Smooth muscle cell (in vitro differentiated cells): ENCODE measurements around the gene ADAMTS6. TPM values are rescaled to one million over a fixed set of nuclear protein-coding genes. Genes with fewer than 3 reads are reported as not detected.

Experiments
- DNase-seq: peaks from one replicate; lab custom pipeline; 2025; ENCODE audit not compliant: unreplicated experiment; lab: John Stamatoyannopoulos, UW
- H2AFZ ChIP-seq: fragments of 200-600 bp; sonication (generic); 2 replicates; pipeline ENCODE4 v1.6.0; 2016; ENCODE audit warnings: antibody characterized with exemption, low read depth, mild to moderate bottlenecking
- H3F3A ChIP-seq: fragments of 200-600 bp; sonication (generic); 2 replicates; pipeline ENCODE4 v1.6.0; 2017; ENCODE audit warnings: antibody characterized with exemption, low read depth
- H3K27ac ChIP-seq: fragments of 200-600 bp; sonication (generic); 2 replicates; pipeline ENCODE4 v1.5.1; 2016; ENCODE audit warnings: low read depth, mild to moderate bottlenecking
- H3K27me3 ChIP-seq: fragments of 200-600 bp; sonication (generic); 2 replicates; pipeline ENCODE4 v1.6.1; 2016; ENCODE audit warnings: low read depth, mild to moderate bottlenecking
- H3K36me3 ChIP-seq: fragments of 200-600 bp; sonication (generic); 2 replicates; pipeline ENCODE4 v1.5.1; 2016; ENCODE audit warnings: low read depth
- H3K4me1 ChIP-seq: fragments of 200-600 bp; sonication (generic); 2 replicates; pipeline ENCODE4 v1.5.1; 2016; ENCODE audit warnings: low read depth
- H3K4me2 ChIP-seq: fragments of 200-600 bp; sonication (generic); 2 replicates; pipeline ENCODE4 v1.6.0; 2016; ENCODE audit warnings: mild to moderate bottlenecking
- H3K4me3 ChIP-seq: fragments of 200-600 bp; sonication (generic); 2 replicates; pipeline ENCODE4 v1.5.1; 2016; ENCODE audit warnings: mild to moderate bottlenecking
- H3K79me2 ChIP-seq: fragments of 200-600 bp; sonication (generic); 2 replicates; pipeline ENCODE4 v1.6.0; 2016; ENCODE audit warnings: low read depth, mild to moderate bottlenecking
- H3K9ac ChIP-seq: fragments of 200-600 bp; sonication (generic); 2 replicates; pipeline ENCODE4 v1.6.0; 2016; ENCODE audit warnings: low read depth
- H3K9me3 ChIP-seq: fragments of 200-600 bp; sonication (generic); replicated peaks from 2 replicates; pipeline ENCODE4 v1.5.1; 2016; ENCODE audit warnings: low read depth
- H4K20me1 ChIP-seq: fragments of 200-600 bp; sonication (generic); 2 replicates; pipeline ENCODE4 v1.6.0; 2016; ENCODE audit warnings: low read depth
- CTCF ChIP-seq: fragments of 200-600 bp; sonication (generic); IDR thresholded peaks from 2 replicates; pipeline ENCODE4 v1.5.1; 2017; ENCODE audit warnings: borderline replicate concordance, mild to moderate bottlenecking, antibody characterized with exemption; ENCODE audit not compliant: insufficient read depth, poor library complexity, severe bottlenecking
- WGBS: methylation state at CpG from one replicate; pipeline ENCODE4 v1.1.7; 2016; ENCODE audit warnings: low lambda C conversion rate; 5-methylcytosine and 5-hydroxymethylcytosine counted together
- polyA plus RNA-seq: library from polyadenylated mRNA; unstranded; fragments of >200 nt; fragmentation: Nextera tagmentation; extraction: Ambion mirVana; gene quantifications from 2 replicates; pipeline ENCODE4 v1.2.1, GENCODE V29; 2016
- total RNA-seq: library from RNA; depleted of rRNA; stranded (reverse); fragments of >200 nt; gene quantifications from 2 replicates; pipeline ENCODE4 v1.2.3, GENCODE V29; 2014

Gene ADAMTS6
- total and polyA plus RNA-seq, 2 experiments from 2014 or later, result 5.9 to 111 TPM

GRCh38 chr5:65151614-65152013, 330.1 kb downstream of the ADAMTS6 start:
- no peaks in the 10 kb centered on the region for H3K36me3 ChIP-seq
- no peak overlapping the region for H3K9ac ChIP-seq
- TF ChIP-seq CTCF, result no peak
- H3F3A ChIP-seq, result peaks cover 12% of the 10 kb centered on the region
- H4K20me1 ChIP-seq, result no peaks in the 10 kb centered on the region
- peak overlapping the region; percentile 40 for H3K27ac ChIP-seq
- no peaks in the 10 kb centered on the region for H3K79me2 ChIP-seq
- no peak overlapping the region for H3K4me3 ChIP-seq
- H3K27me3 ChIP-seq, result no peaks in the 10 kb centered on the region
- WGBS, result 84% methylated on average over 5 of the region's 5 CpGs
- DNase-seq, result no peak
- no peak overlapping the region for H2AFZ ChIP-seq
- no peaks in the 10 kb centered on the region for H3K9me3 ChIP-seq
- H3K4me2 ChIP-seq, result no peak overlapping the region
- no peaks in the 10 kb centered on the region for H3K4me1 ChIP-seq

- H4K20me1 ChIP-seq, result no peaks in the 10 kb centered on the region
- no peak for TF ChIP-seq CTCF
- H3K4me1 ChIP-seq, result no peaks in the 10 kb centered on the region
- 38% methylated on average over 6 of the region's 6 CpGs for WGBS
- peaks cover 12% of the 10 kb centered on the region for H3F3A ChIP-seq
- no peak overlapping the region for H3K4me3 ChIP-seq
- no peaks in the 10 kb centered on the region for H3K79me2 ChIP-seq
- no peaks in the 10 kb centered on the region for H3K36me3 ChIP-seq
- H3K9ac ChIP-seq, result no peak overlapping the region
- no peak overlapping the region for H2AFZ ChIP-seq
- DNase-seq, result peak; percentile 7
- no peak overlapping the region for H3K4me2 ChIP-seq
- peak overlapping the region; percentile 25 for H3K27ac ChIP-seq
- H3K9me3 ChIP-seq, result no peaks in the 10 kb centered on the region
- H3K27me3 ChIP-seq, result no peaks in the 10 kb centered on the region
These were observed 331.0 kb downstream of the ADAMTS6 start for GRCh38 chr5:65150599-65151304.

- H2AFZ ChIP-seq, result no peak overlapping the region
- no peak overlapping the region for H3K4me3 ChIP-seq
- no peak overlapping the region for H3K27ac ChIP-seq
- DNase-seq, result no peak
- H3K9ac ChIP-seq, result no peak overlapping the region
- no peaks in the 10 kb centered on the region for H4K20me1 ChIP-seq
- no peaks in the 10 kb centered on the region for H3K4me1 ChIP-seq
- no peaks in the 10 kb centered on the region for H3K27me3 ChIP-seq
- WGBS, result 98% methylated on average over 2 of the region's 2 CpGs
- no peak overlapping the region for H3K4me2 ChIP-seq
- H3F3A ChIP-seq, result peaks cover 12% of the 10 kb centered on the region
- no peaks in the 10 kb centered on the region for H3K9me3 ChIP-seq
- H3K79me2 ChIP-seq, result no peaks in the 10 kb centered on the region
- TF ChIP-seq CTCF, result no peak
- no peaks in the 10 kb centered on the region for H3K36me3 ChIP-seq
These were observed 331.9 kb downstream of the ADAMTS6 start for GRCh38 chr5:65149827-65150226.

- no peaks in the 10 kb centered on the region for H3K27me3 ChIP-seq
- no peaks in the 10 kb centered on the region for H3K79me2 ChIP-seq
- H3K9ac ChIP-seq, result no peak overlapping the region
- H3K4me3 ChIP-seq, result no peak overlapping the region
- H4K20me1 ChIP-seq, result no peaks in the 10 kb centered on the region
- H3K36me3 ChIP-seq, result no peaks in the 10 kb centered on the region
- no peak for TF ChIP-seq CTCF
- H2AFZ ChIP-seq, result no peak overlapping the region
- peaks cover 21% of the 10 kb centered on the region for H3K4me1 ChIP-seq
- H3K9me3 ChIP-seq, result no peaks in the 10 kb centered on the region
- WGBS, result 88% methylated on average over 9 of the region's 9 CpGs
- no peak overlapping the region for H3K4me2 ChIP-seq
- peaks cover 14% of the 10 kb centered on the region for H3F3A ChIP-seq
- DNase-seq, result no peak
- peak overlapping the region; percentile 85 for H3K27ac ChIP-seq
These were observed 337.4 kb downstream of the ADAMTS6 start for GRCh38 chr5:65144136-65144871.
